Glomerular visceral epithelial cell (primary cell): ENCODE measurements around the gene CLEC11A.
"Not testable (repeated sequence)": the region's sequence is repeated elsewhere in the genome, so short reads cannot be mapped to it uniquely, and the experiment has no call there.

ENCODE experiments used
- DNase-seq: peaks from one replicate; pipeline ENCODE4 v3.0.0-alpha.2; 2016; ENCODE audit errors: extremely low spot score

CLEC11A gene

DNA sequence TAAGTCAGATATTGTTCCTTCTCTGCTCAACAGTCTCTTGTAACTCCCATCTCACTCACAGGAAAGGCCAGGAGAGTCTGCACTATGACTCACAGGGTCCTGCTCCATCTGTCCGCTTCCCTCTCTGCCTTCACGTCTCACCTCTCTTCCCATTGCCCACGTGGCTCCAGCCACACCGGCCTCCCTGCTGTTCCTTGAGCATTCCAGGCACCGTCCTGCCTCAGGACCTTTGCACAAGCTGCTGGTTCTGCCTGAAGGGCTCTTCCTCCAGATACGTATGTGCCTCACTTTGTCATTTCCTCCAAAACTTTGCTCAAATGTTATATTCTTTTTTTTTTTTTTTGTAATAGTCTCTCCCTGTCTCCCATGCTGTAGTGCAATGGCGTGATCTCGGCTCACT lies 33.1 kb downstream of the CLEC11A start:
- DNase-seq, result not testable (repeated sequence)

DNA sequence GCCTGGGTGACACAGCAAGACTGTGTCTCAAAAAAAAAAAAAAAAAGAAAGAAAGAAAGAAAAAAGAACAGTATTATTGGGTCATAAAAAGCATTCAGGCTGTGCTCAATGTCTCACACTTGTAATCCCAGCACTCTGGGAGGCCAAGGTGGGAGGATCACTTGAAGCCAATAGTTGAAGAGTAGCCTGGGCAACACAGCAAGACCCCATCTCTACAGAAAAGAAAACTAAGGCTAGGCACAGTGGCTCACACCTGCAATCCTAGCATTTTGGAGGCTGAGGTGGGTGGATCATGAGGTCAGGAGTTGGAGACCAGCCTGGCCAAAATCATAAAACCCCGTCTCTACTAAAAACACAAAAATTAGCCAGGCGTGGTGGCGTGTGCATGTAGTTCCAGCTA lies 34.5 kb downstream of the CLEC11A start:
- not testable (repeated sequence) for DNase-seq

DNA sequence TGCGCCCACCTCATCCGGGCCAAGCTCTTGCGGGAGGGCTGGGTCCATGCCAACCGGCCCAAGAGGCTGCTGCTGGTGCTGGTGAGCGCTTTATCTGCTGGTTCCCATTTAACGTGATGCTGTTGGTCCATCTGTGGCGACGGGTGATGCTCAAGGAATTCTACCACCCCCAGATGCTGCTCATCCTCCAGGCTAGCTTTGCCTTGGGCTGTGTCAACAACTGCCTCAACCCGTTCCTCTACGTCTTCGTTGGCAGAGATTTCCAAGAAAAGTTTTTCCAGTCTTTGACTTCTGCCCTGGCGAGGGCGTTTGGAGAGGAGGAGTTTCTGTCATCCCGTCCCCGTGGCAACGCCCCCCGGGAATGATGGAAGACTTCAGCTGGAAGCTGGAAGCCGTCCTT lies 35.9 kb downstream of the CLEC11A start:
- DNase-seq, result not testable (repeated sequence)

DNA sequence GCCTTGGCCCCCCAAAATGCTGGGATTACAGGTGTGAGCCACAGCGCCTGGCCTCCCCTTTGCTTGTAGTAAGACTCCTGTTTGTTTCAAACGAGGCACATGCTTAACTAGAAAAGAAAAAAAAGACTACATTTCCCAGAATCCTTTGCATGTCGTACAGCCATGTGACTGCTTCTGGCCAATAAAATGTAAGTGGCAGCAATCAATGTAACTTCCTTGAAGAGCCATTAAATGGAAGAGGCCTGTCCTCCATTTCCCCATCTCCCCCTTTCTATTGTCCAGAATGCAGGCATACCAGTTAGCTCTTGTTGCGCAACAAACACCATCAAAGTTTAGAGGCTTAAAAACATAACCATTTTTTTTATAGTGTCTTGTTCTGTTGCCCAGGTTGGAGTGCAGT lies 36.7 kb downstream of the CLEC11A start:
- DNase-seq, result no peak

- DNase-seq, result not testable (repeated sequence)
Observed at GRCh38 chr19:50761501-50761900, 38.3 kb downstream of the CLEC11A start.

DNA sequence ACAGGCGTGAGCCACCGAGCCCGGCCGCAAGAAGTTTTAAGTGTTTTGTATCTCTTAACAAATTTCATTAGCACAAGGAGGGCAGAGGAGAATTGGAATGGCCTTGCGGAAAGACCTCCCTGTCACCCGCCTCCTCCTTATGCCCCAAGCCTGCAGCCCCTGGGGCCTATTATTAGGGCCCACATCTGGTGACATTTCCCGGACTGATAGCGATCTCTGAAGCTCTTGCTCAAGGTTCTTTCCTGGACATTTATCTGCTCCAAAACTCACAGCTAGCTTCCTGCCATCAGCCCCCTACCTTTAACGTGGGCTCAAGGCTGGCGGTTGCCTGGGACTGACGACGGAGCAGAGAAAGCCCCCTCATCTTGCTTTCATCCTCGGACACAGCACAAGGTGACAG lies 40.4 kb downstream of the CLEC11A start:
- DNase-seq, result not testable (repeated sequence)

GRCh38 chr19:50764409-50764808 lies 41.2 kb downstream of the CLEC11A start:
- no peak for DNase-seq

DNA sequence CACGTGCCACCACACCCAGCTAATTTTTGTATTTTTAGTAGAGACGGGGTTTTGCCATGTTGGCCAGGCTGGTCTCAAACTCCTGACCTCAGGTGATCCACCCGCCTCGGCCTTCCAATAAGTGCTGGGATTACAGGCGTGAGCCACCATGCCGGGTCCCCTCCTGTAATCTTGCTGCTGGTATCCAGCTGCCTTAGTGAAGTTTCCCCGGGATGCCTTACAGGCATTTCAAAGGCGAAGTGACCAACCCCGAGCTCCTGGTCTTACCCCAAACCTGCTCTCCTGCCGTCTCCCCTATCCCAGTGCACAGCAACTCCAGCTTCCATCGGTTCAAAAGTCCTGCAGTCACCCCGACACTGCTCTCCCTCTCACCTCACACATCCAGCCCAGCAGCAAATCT lies 43.6 kb downstream of the CLEC11A start:
- not testable (repeated sequence) for DNase-seq

DNA sequence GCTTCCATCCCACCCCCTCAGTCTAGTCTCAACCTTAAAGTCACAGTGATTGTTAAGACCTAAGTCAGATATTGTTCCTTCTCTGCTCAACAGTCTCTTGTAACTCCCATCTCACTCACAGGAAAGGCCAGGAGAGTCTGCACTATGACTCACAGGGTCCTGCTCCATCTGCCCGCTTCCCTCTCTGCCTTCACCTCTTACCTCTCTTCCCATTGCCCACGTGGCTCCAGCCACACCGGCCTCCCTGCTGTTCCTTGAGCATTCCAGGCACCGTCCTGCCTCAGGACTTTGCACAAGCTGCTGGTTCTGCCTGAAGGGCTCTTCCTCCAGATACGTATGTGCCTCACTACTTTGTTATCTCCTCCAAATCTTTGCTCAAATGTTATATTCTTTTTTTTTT lies 44.1 kb downstream of the CLEC11A start:
- DNase-seq, result not testable (repeated sequence)

DNA sequence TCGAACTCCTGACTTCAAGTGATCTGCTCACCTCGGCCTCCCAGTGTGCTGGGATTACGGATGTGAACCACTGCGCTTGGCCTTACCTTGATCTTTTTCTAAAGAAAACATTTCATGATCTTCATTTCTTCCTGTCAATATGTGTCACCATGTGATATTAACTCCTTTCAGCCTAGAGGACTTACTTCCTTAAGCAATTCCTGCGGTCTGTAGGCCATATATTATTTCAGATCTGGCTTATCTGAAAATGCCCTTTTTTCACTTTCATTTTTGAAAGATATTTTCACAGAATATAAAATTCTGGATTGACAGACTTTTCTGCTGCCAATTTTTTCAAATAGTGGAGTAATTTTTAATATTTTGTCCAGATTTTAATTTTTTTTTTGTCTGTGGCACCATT lies 45.1 kb downstream of the CLEC11A start:
- no peak for DNase-seq

- DNase-seq, result not testable (repeated sequence)
Observed at GRCh38 chr19:50770164-50770563, 47.0 kb downstream of the CLEC11A start, which contains the start of gene GPR32. Gene GPR32, plus strand, starts transcription at chr19:50770464. Its CDS starts 137 bp downstream, at chr19:50770601.

- DNase-seq, result no peak
Observed at GRCh38 chr19:50770888-50771287, 47.7 kb downstream of the CLEC11A start.

DNA sequence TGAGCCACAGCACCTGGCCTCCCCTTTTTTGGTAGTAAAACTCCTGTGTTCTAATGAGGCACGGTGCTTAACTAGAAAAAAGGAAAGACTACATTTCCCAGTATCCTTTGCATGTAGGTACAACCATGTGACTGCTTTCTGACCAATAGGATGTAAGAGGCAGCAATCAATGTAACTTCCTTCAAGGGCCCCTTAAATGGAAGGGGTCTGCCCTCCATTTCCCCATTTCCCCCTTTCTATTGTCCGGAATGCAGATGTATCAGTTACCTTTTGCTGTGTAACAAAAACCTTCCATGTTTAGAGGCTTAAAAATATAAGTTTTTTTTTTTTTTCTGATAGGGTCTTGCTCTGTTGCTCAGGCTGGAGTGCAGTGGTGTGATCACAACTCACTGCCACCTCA lies 49.3 kb downstream of the CLEC11A start:
- no peak for DNase-seq

DNA sequence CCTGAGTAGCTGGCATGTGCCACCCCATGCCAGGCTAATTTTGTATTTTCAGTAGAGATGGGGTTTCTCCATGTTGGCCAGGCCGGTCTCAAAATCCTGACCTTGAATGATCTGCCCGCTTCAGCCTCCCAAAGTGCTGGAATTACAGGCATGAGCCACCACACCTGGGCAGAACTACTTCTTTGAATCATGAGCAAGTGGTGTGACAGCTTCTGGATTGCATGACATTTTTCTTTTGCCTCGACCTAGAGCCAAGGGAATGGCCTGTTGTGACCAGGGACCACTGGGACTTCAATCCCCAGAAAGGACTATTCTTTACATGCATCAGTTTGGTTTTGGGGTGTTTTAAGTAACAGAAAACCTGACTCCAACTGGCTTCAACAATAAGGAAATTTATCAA lies 49.7 kb downstream of the CLEC11A start:
- not testable (repeated sequence) for DNase-seq

- not testable (repeated sequence) for DNase-seq
Observed at GRCh38 chr19:50773454-50773853, 50.3 kb downstream of the CLEC11A start.
